HT1080 (cell line): ENCODE data around the gene PCSK6. TPM values are rescaled to one million over a fixed set of nuclear protein-coding genes. Genes with fewer than 3 reads are reported as not detected.
"Not testable (repeated sequence)": the region's sequence is repeated elsewhere in the genome, so short reads cannot be mapped to it uniquely, and the experiment has no call there.

Experiments used
- DNase-seq: peaks from one replicate; pipeline ENCODE4 v3.0.0-alpha.2; 2015; ENCODE audit warnings: low read depth
- total RNA-seq: library from RNA; depleted of rRNA; stranded (reverse); fragments of >200 nt; shearing (Covaris generic); gene quantifications from 2 replicates; pipeline ENCODE4 v1.2.3, GENCODE V29; 2014

Gene PCSK6
- total RNA-seq, 1 experiment from 2014 or later, result 15.1 TPM

DNA sequence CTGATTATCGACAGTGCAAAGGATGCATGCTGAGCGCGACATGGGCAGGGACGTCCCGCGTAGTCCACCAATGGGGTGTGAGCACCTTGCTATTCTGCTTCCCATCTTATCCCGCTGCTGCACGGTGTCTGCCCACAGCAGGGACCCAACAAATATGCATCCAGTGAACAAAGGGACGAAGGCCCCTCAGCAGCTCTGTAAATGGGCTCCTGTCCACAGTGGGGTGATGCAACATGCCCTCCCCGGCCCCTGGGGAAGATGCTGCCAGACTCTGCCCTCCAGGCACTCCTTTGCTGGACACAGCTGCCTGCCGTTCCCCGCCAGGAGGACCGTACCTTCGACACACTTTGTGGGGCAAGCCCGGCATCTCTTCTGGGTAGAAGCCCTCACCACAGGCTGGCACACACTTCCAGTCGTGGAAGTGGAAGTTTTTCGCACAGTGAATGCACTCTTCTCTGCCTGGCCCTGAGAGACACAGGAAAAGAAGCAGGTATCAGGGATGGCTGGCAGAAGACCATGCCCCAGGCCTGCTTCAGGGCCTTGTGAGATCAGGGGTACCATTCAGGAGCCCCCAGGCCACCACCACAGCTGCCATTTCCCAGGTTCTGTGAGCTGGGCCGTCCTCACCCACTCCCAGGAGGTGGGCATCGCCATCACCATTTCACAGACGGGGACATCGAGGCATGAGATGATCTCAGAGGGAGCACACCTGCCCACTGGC is 176.3 kb downstream of the PCSK6 start:
- DNase-seq, result no peak

DNA sequence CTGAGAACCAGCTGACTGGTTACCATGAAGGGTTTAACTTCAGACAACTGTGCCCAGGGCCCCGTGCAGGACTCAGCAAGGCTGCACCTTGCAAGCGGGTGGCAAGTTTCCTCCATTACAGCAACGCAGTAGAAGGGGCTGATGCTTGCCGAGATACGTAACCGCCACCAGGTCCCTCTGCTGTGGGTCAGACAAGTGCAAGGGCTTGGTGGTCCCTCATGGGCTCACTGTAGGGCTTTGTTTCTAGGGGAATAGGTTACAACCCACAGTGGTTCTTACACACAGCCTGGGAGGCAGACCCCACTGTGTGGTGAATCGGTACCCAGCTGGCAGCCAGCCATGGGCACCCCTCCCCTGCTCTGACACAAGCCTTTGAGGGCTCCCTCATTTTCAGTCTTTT is 179.0 kb downstream of the PCSK6 start:
- no peak for DNase-seq

DNA sequence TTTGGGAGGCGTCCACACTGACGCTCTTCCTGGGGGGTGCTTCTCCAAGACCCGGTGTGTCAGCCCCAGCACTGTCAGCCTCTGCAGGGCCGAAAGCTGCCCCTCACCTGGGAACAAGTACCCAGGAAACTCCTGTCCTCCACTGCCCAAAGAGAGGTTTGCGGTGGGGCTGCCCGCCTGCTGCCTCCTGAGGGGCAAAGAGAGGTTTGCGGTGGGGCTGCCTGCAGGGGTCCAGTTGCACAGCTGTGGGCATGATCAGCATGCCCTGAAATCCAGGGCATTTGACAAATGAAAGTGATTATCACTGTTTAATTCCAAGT is 179.4 kb downstream of the PCSK6 start:
- DNase-seq, result no peak

DNA sequence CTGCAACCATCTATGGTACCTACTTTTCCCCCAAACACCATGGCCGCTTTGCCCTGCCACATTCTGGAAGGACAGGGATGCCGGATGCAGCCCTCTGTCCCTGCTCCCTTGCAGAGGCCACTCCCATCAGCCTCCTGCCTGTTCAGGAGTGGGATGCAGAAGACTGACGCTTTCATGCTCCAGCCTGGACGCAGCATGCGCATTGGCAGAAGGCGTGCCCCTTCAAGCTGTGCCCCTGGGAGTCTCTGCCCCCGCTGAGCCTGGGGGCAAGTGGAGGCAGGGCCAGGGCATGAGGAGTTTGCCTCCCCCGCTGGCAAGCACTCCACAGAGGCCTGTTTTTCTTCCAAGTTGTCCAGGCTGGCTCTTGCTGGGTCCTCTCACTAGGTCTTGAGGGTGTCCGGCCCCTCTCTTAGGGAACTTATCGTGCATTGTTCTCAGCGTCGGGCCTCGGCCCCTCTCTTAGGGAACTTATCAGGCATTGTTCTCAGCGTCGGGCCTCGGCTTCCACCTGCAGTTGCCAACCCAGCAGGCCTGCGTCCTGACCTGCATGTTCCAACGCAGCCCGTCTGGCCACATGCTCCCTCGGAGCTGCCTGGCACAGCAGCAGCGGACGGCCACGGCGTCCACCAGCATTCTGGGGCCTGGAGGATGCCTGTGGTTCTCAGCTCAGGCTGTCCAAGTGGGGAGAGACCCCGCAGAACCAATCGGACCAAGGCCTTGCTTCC is 179.9 kb downstream of the PCSK6 start:
- DNase-seq, result no peak

DNA sequence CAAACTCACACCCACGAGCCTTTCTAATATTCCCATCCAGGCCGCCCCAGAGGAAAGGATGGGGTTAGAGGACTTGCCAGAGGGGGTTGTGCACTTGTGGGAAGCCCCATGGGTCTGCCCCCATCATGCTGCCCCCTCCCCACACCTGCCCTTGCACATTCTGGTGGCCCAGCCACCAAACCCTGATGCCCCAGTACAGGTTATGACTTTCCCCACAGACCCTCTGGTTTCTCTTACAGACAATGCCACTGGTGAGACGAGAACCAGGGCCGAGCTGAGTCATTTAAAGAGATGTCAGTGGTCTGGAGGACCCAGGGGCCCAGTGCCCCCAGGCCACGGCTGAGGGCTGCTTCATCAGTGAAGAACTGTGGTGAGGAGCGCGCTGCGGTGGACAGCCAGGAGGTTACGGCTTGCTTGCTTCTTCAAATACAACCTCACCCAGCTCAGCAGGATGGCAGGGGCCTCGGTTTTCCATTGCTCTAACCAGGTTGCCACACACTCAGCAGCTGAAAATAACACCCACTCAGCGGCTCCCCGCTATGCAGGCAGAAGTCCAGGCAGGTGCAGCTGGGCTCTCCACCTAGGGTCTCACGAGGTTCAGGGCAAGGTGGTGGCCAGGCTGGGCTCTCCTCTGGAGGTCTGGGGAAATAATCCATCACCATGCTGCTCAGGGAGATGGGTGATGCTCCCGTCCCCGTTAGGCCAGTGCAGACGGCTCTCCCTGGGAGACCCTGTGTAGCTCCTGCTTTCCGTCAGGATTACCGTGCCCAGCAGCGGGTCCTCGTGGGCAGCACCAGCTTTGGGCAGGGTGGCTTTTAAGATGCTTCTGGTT is 180.7 kb downstream of the PCSK6 start:
- no peak for DNase-seq

DNA sequence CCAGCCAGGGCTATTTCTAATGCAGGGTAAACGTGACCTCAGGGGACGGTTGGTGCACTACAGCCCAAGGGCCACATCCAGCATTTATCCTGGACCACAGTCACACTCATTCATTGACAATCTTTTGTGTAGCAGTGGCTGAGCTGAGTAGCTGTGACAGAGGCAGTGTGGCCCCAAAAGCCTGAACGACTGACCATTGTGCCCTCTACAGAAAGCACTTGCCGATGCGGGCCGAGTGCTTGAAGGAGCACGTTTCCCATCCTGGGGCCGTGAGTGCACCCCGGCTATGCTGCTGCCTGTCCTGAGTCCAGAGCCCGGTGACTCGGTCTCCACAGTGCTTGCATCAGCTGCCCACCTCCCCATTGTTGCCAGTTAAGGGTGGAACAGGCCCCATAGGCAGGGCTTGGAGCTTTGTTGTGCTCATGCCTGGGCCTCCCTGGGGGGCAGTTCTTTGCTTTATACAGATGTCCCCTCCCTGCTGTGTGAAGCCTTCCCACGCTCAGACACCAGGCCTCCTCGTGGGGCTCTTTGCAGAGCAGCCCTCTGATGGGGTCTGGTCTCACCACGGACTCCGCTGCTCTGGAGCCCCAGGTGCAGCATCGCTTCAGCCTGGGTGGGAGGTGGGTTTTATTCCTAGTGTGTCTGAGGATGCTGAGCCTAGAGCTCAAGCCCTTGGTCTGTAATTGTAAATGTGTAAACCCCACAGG is 181.5 kb downstream of the PCSK6 start:
- DNase-seq, result no peak

DNA sequence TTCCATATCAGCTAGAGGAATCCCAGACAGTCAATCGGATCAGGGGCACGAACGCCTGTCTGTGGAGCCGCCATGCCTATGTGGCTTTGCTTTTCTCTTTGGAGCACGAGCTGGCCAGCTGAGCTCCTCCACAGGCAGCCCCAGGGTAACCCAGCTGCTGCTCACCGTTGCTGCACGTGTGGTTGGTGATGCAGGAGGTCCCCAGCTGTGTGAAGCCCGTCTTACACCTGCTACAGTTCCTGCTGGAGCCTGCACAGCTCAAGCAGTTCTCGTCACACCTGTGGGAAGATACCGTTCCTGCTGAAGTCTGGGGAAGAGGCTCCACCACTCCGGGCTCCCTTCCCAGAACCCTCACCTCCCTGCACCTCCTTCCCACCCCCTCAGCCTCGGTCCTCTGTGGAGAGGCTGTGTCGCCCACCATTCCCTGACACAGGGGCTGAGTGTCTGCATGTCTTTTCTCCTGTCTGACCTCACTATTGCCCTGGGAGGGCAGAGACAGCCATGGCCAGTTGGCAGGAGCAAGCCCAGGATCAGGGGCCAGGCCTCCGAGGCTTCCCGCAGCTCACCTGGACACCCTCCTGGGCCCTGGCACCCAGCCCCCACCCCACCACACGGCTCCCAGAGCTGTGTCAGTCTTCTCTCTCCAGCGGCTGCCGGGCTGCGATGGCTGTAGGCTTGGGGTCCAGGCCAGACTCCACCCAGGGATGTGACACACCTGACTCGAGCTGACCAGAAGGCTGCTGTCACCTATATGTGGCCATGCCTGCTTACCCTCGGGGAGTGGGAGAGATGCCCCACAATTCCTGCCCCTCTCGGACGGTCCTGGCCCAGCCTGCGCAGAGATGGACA is 182.2 kb downstream of the PCSK6 start:
- no peak for DNase-seq

DNA sequence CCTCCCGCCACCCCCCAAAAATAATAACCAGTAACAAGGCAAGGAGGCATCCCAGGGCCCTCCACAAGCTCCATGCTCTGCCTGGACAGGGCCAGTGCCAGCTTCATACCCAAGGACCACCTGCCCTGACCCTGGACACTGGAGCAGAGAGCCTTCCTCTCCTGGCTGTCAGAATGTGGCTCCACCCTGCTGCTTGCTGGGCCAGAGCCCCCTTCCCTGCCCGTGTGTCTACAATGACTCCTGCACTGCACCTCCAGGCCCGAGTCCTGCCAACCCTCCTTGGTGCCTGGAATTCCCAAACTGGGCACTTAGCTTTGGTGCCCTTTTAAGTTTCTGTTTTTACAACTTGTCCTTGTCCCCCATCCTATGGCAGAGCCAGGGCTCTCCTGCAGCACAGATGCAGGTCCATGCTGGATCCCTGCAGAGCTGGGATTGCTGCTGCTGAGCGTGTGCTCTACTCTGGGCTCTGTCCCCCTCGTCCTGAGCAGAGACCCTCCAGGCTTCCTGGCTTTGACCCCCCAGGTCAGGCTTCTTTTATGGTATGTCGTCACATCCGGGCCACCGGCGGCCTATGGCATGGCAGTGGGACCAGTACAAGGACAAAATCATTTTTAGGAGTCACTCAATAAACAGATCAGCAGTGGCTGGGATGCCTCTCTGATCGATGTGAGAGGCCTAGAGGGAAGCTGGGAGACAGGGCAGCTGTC is 183.0 kb downstream of the PCSK6 start:
- no peak for DNase-seq

DNA sequence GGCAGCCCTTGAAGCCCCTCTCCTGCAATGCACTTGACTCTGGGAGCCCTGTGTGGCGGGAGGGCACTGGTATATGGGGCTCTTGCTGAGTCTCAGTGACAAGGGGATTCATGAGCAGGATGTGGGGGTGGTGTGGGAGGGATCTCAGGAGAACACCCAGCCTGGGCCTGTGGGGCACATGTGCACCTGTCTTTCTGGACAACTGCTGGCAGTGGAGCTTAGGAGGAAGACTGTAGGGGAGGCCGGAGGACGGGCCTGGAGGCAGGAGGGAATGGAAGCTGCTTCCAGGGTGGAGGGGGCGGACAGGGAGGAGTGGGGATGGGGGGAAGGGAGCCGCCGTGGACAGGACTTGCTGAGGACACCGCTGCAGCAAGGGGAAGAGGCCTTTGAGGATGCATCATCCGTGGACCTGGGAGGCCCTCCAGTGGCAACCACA is 183.7 kb downstream of the PCSK6 start:
- no peak for DNase-seq

DNA sequence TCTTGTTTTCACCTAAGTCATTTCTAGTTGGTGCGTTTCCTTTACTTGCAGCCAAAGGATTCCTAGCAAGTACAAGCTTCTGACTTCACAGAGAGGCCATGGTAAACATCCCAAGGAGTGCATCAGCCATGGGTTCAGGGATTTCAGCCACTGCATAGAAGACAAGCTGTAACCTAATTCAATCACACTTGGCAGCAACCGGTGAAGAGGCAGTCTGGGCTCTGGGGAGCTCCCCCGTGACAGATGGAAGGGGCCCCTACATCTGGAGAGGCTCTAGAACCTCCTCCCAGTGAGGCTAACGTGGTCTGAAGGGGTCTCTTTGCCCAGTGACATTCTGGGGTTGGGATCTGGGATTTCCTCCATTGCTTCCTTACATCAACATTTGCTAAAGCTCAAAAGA is 186.1 kb downstream of the PCSK6 start:
- no peak for DNase-seq

DNA sequence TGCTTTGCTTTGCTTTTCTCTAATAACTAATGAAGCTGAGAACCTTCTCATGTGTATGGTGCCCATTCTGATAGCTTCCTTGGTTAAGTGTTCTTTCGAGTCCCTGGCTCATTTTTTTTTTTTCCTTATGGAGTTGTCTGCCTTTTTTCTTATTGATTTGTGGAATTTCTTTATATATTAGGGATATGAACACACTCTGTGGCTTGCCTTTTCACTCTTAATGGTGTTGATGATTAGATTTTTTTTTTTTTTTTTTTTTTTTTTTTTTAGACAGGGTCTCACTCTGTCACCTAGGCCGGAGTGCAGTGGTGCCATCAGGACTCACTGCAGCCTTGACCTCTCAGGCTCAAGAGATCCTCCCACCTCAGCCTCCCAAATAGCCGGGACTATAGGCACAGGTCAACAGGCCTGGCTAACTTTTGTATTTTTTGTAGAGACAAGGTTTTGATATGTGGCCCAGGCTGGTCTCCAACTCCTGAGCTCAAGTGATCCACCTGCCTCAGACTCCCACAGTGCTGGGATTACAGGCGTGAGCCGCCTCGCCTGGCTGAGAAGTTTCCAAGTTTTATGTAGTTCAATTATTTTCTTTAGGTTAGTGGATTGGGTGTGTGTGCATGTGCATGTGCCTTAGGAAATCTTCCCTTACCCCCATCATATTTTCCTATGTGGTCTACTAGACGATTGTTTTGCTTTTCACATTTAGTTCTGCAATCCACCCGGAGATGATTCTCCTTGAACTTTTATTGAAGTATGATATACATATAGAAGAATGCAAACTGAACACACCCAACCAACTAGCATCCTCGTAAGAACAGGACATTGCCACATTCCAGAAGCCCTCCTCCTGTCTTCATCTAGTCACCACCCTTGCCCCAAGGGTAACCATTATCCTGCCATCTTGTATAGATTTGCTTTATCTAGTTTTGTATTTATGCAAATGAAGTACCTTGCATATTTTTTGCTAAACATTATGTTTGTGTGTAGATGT is 192.8 kb downstream of the PCSK6 start:
- no peak for DNase-seq

DNA sequence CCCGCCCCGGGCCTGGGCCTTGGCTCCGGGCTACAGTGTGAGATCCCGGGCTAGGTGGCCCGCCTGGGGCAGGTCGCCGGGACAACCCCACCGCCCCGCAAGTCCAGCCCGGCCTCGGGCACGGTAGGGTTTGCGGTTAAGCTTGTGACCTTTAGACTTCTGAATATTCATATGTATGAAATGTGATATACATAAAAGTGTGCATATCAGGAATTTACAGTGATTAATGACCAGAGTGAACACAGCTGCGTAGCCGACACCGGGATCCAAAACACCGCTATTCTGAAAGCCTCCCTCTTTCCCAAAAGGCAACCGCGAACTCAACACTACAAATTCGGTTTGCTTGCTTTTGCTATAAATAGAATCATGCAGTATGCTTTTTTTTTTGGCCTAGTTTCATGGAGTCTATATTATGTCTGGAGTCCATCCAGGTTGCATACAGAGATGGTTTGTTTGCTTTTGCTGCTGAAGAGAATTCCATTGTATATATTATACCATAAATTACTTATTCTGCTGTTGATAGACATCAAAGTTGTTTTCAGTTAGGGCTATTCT is 193.8 kb downstream of the PCSK6 start:
- DNase-seq, result no peak

DNA sequence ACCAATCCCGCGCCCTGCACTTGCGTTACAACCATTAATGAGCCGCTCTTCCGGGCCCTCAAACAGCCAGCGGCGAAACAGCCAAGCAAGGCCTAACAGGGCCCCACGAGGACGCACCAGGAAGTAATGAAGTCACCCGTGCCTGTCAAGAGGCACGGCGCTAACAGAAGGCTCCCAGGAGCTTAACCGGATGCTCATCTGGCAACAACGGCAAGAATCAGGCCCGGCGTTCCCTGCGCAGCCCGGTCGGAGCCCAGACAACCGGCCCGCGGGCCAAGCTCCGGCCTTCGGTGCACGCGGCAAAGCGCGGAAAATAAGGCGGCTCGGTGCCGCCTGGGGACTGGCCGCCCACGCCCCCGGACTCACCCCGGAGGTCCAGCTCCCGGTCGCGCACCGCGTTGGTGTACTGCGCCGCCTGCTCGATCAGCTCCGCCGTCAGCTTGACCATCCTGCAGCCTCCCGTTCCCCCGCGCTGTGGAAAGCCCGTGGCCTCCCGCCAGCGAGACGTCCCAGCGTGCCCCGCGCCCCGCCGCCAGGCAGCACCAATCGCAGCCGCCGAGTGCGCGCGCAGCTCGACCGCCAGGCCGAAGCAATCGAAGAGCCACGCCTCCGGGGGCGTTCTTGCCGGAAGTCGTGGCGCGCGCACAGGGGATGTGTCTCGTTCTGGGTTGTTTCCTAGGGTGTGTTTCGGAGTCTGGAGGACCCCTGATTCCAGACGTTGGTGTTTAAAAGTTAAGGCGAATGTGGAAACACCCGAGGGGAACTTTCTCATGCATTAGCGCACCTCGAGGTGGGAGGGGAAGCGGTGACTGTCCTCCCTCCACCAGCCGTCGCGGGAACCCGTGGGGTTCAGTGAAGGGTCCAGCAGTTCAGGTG is 194.5 kb downstream of the PCSK6 start, which contains the start of gene SNRPA1:
TSS of gene SNRPA1 (minus strand) at position 518 of the 876 bp plus-strand sequence. CDS start at position 448, 70 bp downstream.
- DNase-seq, result peak; percentile 92

DNA sequence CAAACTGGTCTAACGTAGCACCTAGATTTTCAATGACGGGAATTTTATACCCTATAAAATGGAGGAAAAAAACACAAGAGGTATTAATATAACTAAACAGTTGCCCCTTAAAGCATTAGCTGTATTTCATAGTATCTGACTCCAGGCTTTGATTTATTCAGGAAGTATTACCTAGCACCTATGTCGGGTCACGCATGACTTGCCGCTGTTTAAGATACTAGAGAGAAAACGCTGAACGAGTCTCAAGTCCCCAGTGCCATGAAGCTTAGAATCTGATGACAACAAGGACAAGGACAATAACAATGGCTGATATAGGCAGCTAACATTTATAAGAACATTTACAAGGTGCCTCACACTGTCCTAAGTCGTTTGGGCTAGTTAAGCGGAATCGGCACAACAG is 196.4 kb downstream of the PCSK6 start:
- DNase-seq, result no peak

DNA sequence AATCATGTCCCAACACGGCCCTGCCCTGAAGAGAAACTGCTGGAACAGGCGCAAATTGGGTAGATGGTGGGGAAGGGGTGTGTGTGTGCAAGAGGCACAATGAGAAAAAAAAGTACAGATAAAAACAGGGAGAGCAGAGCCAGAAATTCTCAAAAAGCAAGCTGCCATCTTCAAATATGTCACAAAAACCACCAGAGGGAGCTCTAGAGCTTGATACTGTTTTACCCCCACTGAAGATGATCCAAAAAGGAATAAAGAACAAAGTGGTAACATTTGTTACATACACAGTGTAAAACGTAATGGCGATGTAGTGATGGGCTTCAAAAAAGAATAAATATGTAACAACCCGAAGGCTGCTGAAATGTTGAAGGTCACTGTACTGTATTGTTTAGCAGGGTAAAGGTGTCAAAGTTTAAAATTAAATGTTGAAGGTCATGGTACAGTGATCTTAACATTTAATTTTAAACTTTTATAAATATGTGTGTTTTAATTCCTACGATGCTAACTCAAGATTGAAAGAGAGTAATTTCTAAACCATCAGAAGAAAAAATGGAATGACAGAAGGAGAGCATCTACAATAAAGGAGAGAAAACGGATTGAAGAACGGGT is 200.5 kb downstream of the PCSK6 start:
- DNase-seq, result peak; percentile 32

DNA sequence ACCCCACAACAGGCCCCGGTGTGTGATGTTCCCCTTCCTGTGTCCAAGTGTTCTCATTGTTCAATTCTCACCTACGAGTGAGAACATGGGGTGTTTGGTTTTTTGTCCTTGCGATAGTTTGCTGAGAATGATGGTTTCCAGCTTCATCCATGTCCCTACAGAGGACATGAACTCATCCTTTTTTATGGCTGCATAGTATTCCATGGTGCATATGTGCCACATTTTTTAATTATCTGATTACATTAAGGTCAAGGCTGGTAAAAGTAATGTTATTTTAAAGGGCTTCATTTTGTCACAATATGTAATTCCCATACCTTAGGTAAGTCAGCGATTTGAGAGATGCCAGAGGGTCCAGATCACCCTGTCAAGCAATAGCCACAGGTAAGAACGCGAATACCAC is 202.2 kb downstream of the PCSK6 start:
- not testable (repeated sequence) for DNase-seq
